ENCODE results near the gene C1QTNF3. TPM values are rescaled to one million over a fixed set of nuclear protein-coding genes. Genes with fewer than 3 reads are reported as not detected.

Gene C1QTNF3
- total RNA-seq, 1 donor from 2014 or later, result 7.7 TPM

DNA sequence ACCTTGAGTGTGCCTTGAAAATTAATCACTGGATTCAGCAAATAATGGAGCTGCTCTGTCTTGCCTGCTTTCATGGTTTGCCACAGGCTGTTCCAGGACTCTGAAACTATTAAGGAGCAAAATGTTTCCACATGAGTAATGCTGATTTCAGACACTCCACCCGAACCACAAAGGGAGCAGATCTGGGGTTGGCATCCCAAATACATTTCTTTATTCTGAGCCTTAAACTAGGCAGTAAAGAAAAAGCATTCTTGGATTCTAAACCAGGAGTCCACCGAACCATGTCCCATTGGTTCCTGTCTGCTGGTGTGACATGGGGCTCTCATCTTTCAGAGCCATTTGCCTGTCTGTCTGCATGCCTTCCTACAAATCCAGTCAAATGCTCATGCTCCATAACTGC is 10.1 kb upstream of the C1QTNF3 start:
- H3K27ac Mint-ChIP-seq, result no peak overlapping the region
- H3K9me3 Mint-ChIP-seq, result no peaks in the 10 kb centered on the region
- ChIA-PET POLR2A (no interaction called here), CTCF (no interaction called here)
- ATAC-seq (ENCODE audit: low read depth), result no peak
- intact Hi-C loops (cut with micrococcal nuclease), result no loop called here
- H3K4me3 Mint-ChIP-seq, result no peak overlapping the region
- H3K36me3 Mint-ChIP-seq (ENCODE audit: low read depth), result peaks cover 26% of the 10 kb centered on the region
- no peaks in the 10 kb centered on the region for H3K4me1 Mint-ChIP-seq
- TF ChIP-seq, protein P1, sequence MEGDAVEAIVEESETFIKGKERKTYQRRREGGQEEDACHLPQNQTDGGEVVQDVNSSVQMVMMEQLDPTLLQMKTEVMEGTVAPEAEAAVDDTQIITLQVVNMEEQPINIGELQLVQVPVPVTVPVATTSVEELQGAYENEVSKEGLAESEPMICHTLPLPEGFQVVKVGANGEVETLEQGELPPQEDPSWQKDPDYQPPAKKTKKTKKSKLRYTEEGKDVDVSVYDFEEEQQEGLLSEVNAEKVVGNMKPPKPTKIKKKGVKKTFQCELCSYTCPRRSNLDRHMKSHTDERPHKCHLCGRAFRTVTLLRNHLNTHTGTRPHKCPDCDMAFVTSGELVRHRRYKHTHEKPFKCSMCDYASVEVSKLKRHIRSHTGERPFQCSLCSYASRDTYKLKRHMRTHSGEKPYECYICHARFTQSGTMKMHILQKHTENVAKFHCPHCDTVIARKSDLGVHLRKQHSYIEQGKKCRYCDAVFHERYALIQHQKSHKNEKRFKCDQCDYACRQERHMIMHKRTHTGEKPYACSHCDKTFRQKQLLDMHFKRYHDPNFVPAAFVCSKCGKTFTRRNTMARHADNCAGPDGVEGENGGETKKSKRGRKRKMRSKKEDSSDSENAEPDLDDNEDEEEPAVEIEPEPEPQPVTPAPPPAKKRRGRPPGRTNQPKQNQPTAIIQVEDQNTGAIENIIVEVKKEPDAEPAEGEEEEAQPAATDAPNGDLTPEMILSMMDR (IDR thresholded peaks at IDR 0.05), result no peak
- no peaks in the 10 kb centered on the region for H3K27me3 Mint-ChIP-seq
- DNase-seq, result no peak

DNA sequence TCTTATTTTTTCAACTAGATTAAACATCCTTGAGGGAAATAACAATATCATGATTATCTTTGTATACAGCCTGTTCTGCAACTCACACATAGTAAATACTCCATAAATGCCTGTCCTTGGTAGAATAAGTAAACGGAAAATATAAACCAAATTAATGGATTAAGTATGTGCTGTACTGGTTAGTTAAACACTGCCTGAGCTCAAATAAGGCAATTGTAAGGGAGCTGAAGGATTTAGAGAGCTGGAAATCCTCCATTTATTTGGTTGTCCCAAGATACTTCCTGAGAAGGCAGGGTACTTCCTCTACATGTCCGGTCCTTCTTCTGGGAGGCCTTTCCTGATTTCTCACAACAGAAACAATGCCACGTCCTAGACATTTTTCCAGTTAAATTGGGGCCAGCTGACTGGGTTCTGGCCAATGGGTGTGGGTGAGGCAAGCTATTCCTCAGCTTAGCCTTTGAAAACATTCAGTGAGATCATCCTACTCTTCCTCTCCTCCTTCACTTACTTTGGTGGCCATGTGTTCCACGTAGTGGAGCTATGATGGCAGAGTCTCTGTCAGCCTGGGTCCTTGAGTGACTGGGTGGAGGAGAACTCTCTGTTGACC is 8.5 kb upstream of the C1QTNF3 start:
- peaks cover 22% of the 10 kb centered on the region for H3K36me3 Mint-ChIP-seq (ENCODE audit: low read depth)
- intact Hi-C loops (cut with micrococcal nuclease), result no loop called here
- H3K4me3 Mint-ChIP-seq, result no peak overlapping the region
- ATAC-seq (ENCODE audit: low read depth) (no peak), DNase-seq (no peak)
- ChIA-PET CTCF (no interaction called here), POLR2A (no interaction called here)
- no peaks in the 10 kb centered on the region for H3K9me3 Mint-ChIP-seq
- no peaks in the 10 kb centered on the region for H3K27me3 Mint-ChIP-seq
- TF ChIP-seq, protein P1 (IDR thresholded peaks at IDR 0.05), result no peak
- H3K27ac Mint-ChIP-seq, result no peak overlapping the region
- no peaks in the 10 kb centered on the region for H3K4me1 Mint-ChIP-seq

DNA sequence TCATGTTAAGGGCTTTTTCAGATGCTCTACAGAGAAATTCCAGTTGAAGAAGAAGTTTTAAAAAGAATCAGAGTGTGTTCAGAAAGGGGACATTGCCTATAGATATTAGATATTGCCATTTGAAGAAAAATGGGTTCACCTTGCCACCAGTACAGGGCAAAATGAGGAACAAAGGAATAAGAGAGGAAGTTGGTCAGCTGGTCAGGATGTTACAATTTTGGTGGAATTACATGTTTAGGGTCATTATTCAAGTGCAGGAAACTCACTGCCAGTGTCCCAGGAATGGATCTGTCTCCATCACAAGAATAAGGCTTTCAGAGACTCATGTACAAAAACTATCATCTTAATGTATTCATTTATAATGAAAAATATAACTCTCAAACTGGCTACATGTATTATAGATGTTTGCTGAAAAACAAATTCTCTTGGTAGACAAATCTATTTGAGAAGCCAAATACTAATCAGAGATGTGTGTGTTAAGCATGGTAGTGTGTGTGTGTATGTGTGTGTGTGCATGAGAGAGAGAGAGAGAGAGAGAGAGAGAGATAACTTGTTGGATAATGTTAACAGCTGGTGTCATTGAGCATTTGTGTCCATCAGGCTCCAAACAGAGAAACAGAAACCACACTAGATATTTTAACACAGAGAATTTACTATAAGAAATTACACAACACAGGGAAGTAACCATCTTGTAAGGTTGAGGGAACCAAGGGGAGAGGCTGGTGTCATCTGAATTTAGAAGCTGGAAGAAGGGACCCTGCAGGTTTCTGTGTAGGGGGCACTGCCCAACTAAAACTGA is 5.0 kb upstream of the C1QTNF3 start:
- no peak for DNase-seq
- ChIA-PET POLR2A (no interaction called here), CTCF (no interaction called here)
- Mint-ChIP-seq H3K4me1 (peaks cover 7% of the 10 kb centered on the region), H3K9me3 (no peaks in the 10 kb centered on the region), H3K27ac (no peak overlapping the region), H3K36me3 (ENCODE audit: low read depth) (peaks cover 22% of the 10 kb centered on the region), H3K4me3 (no peak overlapping the region), H3K27me3 (no peaks in the 10 kb centered on the region)
- TF ChIP-seq, protein P1 (IDR thresholded peaks at IDR 0.05), result no peak
- intact Hi-C loops (cut with micrococcal nuclease), result no loop called here
- no peak for ATAC-seq (ENCODE audit: low read depth)

DNA sequence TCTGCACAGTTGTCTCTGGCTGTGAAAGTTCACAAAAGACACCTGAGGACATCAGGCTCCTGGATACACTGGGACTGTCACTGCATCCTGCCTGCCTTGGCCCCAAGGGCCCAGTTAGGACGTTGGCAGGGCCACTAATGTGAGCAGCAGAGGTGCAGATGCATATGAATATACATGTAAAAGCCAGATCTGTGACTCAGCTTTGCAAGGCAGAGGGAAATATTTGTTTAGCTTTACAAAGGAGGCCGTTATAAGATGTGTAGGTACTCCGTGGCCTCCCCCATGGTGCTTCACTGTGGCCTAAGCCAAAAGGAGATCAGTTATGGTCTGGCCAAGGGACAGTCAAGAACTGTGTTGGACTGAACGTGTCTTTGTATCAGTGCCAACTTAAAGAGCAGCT is 4.1 kb upstream of the C1QTNF3 start:
- Mint-ChIP-seq H3K4me1 (peaks cover 15% of the 10 kb centered on the region), H3K27ac (no peak overlapping the region), H3K4me3 (no peak overlapping the region), H3K27me3 (no peaks in the 10 kb centered on the region), H3K9me3 (no peaks in the 10 kb centered on the region), H3K36me3 (ENCODE audit: low read depth) (peaks cover 22% of the 10 kb centered on the region)
- no peak for DNase-seq
- intact Hi-C loops (cut with micrococcal nuclease), result no loop called here
- TF ChIP-seq, protein P1 (IDR thresholded peaks at IDR 0.05), result no peak
- no peak for ATAC-seq (ENCODE audit: low read depth)
- ChIA-PET POLR2A (no interaction called here), CTCF (no interaction called here)

DNA sequence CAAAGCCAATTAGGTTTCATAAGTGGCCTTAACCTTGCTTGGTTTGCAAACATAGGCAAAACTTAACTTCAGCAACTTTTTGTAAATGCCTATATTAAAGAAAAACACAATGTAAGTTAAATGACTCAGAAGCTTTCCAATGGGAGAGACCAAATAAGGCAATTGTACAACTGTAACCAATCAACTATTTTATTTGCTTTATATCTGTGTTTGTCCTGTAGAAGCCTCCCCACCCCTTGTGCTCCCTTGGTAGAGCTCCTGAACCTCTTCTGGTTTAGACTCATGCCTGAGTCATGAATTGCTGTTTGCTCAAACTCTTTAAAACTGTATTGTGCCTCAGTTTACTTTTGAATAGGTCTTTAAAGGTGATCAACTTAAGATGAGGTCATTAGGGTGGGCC is 3.0 kb upstream of the C1QTNF3 start:
- H3K4me1 Mint-ChIP-seq, result peaks cover 17% of the 10 kb centered on the region
- TF ChIP-seq, protein P1 (IDR thresholded peaks at IDR 0.05), result no peak
- H3K4me3 Mint-ChIP-seq, result no peak overlapping the region
- no peaks in the 10 kb centered on the region for H3K27me3 Mint-ChIP-seq
- no peak overlapping the region for H3K27ac Mint-ChIP-seq
- H3K9me3 Mint-ChIP-seq, result no peaks in the 10 kb centered on the region
- ATAC-seq (ENCODE audit: low read depth) (no peak), DNase-seq (no peak)
- peaks cover 13% of the 10 kb centered on the region for H3K36me3 Mint-ChIP-seq (ENCODE audit: low read depth)
- ChIA-PET CTCF (no interaction called here), POLR2A (no interaction called here)
- intact Hi-C loops (cut with micrococcal nuclease), result no loop called here

Data from activated B cell treated with CpG ODN at 0.5 μM for 24 hours (primary cell).